ENCODE data around the gene DOCK2. TPM values are rescaled to one million over a fixed set of nuclear protein-coding genes. Genes with fewer than 3 reads are reported as not detected.

Gene DOCK2
- total and polyA plus RNA-seq, 2 donors (not counting 1 experiment from before 2014, with no cell fraction given), result 1.1 to 8.9 TPM

DNA sequence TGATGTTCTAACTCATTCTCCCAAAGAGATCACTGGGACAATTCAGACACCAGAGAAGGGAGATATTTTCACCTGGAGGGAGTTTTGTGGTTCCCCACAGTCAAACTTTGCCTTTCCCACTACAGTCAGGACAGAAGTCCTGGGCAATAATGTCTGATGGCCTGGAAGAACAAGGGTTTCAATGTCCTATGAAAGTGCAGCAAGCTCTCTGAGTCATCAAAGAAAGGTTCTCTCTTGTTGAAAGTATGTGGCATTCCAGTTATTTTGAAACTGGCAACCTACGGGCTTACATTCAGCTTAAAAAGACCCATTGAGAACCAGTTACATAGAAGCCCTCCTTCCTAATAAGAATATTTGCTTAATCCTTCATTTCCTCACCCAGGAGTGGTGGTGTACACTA, 239.3 kb downstream of the DOCK2 start:
- no peak for TF ChIP-seq EZH2 (IDR thresholded peaks at IDR 0.05; ENCODE audit: low read length, missing control alignments)
- TF ChIP-seq, protein P1, sequence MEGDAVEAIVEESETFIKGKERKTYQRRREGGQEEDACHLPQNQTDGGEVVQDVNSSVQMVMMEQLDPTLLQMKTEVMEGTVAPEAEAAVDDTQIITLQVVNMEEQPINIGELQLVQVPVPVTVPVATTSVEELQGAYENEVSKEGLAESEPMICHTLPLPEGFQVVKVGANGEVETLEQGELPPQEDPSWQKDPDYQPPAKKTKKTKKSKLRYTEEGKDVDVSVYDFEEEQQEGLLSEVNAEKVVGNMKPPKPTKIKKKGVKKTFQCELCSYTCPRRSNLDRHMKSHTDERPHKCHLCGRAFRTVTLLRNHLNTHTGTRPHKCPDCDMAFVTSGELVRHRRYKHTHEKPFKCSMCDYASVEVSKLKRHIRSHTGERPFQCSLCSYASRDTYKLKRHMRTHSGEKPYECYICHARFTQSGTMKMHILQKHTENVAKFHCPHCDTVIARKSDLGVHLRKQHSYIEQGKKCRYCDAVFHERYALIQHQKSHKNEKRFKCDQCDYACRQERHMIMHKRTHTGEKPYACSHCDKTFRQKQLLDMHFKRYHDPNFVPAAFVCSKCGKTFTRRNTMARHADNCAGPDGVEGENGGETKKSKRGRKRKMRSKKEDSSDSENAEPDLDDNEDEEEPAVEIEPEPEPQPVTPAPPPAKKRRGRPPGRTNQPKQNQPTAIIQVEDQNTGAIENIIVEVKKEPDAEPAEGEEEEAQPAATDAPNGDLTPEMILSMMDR (conservative IDR thresholded peaks at IDR 0.05 in 1 of 2, IDR thresholded peaks at IDR 0.05 in 1 of 2; ENCODE audit: low read depth in 1 of 2, low read length in 2 of 2), result no peak
- Histone ChIP-seq H3K36me3 (ENCODE audit: control insufficient read depth, insufficient read depth, low read length) (no peaks in the 10 kb centered on the region), H3K9ac (ENCODE audit: insufficient read depth, low read length) (no peak overlapping the region), H3K4me3 (replicated peaks in 1 of 4; ENCODE audit: control extremely low read depth in 1 of 4, insufficient read depth in 1 of 4, low read depth in 3 of 4, low read length in 4 of 4) (no peak overlapping the region), H3K4me1 (ENCODE audit: control insufficient read depth, extremely low read depth, insufficient read depth, low read length) (no peaks in the 10 kb centered on the region), H3K27ac (ENCODE audit: insufficient read depth, low read length) (no peak overlapping the region), H2AFZ (ENCODE audit: low read length) (no peak overlapping the region), H3K9me3 (ENCODE audit: control insufficient read depth, insufficient read depth, low read depth, low read length) (no peaks in the 10 kb centered on the region), H3K27me3 (ENCODE audit: control insufficient read depth, insufficient read depth, low read length) (no peaks in the 10 kb centered on the region), H3K4me2 (ENCODE audit: extremely low read depth, insufficient read depth, low read length) (no peak overlapping the region), H3K79me2 (ENCODE audit: control insufficient read depth, insufficient read depth, low read length) (no peaks in the 10 kb centered on the region), H4K20me1 (ENCODE audit: control insufficient read depth, extremely low read depth, insufficient read depth, low read length) (no peaks in the 10 kb centered on the region)
- peak; percentile 18 to 74 for DNase-seq (ENCODE audit: low read depth in 2 of 2)

DNA sequence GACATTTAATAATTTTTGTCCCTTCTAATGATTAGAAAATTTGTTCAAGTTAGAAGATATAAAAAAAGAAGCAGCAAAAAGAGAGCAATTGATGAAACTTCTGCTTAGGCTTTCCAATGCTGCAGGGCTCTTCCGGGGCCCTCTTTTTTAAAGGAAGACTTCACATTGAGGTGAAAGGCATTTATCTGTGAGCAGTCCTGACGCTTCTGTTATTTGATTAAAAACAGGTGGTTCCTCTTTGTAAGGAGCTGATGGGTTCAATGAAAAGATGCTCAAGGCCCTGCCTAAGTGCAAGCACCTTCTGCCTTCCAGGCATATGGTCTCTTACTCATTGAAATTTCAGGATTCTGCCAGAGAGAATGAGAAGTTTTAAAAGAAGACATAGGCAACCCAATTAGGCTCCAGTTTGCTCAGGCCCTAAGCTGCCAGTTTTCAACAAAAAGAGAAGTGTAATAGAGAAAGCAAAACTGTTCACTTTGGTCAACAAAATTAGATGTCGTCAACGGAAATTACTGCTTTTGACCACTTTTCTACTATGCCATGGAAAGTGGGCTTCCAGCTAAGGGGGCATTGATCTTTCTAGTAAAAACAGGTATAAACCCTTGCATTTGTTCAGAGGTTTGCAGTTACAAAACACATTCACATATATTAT, 243.1 kb downstream of the DOCK2 start:
- Histone ChIP-seq H3K27ac (ENCODE audit: insufficient read depth, low read length) (no peak overlapping the region), H3K36me3 (ENCODE audit: control insufficient read depth, insufficient read depth, low read length) (no peaks in the 10 kb centered on the region), H3K9me3 (ENCODE audit: control insufficient read depth, insufficient read depth, low read depth, low read length) (no peaks in the 10 kb centered on the region), H3K4me3 (replicated peaks in 1 of 4; ENCODE audit: control extremely low read depth in 1 of 4, insufficient read depth in 1 of 4, low read depth in 3 of 4, low read length in 4 of 4) (no peak overlapping the region), H3K9ac (ENCODE audit: insufficient read depth, low read length) (no peak overlapping the region), H3K79me2 (ENCODE audit: control insufficient read depth, insufficient read depth, low read length) (no peaks in the 10 kb centered on the region), H3K4me1 (ENCODE audit: control insufficient read depth, extremely low read depth, insufficient read depth, low read length) (no peaks in the 10 kb centered on the region), H3K4me2 (ENCODE audit: extremely low read depth, insufficient read depth, low read length) (no peak overlapping the region), H2AFZ (ENCODE audit: low read length) (no peak overlapping the region), H3K27me3 (ENCODE audit: control insufficient read depth, insufficient read depth, low read length) (no peaks in the 10 kb centered on the region), H4K20me1 (ENCODE audit: control insufficient read depth, extremely low read depth, insufficient read depth, low read length) (no peaks in the 10 kb centered on the region)
- no peak for TF ChIP-seq EZH2 (IDR thresholded peaks at IDR 0.05; ENCODE audit: low read length, missing control alignments)
- DNase-seq (ENCODE audit: low read depth in 2 of 2), result no peak

- TF ChIP-seq EZH2 (IDR thresholded peaks at IDR 0.05; ENCODE audit: low read length, missing control alignments), result no peak
- TF ChIP-seq, protein P1 (conservative IDR thresholded peaks at IDR 0.05 in 1 of 2, IDR thresholded peaks at IDR 0.05 in 1 of 2; ENCODE audit: low read depth in 1 of 2, low read length in 2 of 2), result no peak
- Histone ChIP-seq H3K9me3 (ENCODE audit: control insufficient read depth, insufficient read depth, low read depth, low read length) (no peaks in the 10 kb centered on the region), H3K27ac (ENCODE audit: insufficient read depth, low read length) (no peak overlapping the region), H3K4me3 (replicated peaks in 1 of 4; ENCODE audit: control extremely low read depth in 1 of 4, insufficient read depth in 1 of 4, low read depth in 3 of 4, low read length in 4 of 4) (no peak overlapping the region), H3K36me3 (ENCODE audit: control insufficient read depth, insufficient read depth, low read length) (no peaks in the 10 kb centered on the region), H4K20me1 (ENCODE audit: control insufficient read depth, extremely low read depth, insufficient read depth, low read length) (no peaks in the 10 kb centered on the region), H3K4me2 (ENCODE audit: extremely low read depth, insufficient read depth, low read length) (no peak overlapping the region), H3K79me2 (ENCODE audit: control insufficient read depth, insufficient read depth, low read length) (no peaks in the 10 kb centered on the region), H3K4me1 (ENCODE audit: control insufficient read depth, extremely low read depth, insufficient read depth, low read length) (no peaks in the 10 kb centered on the region), H3K27me3 (ENCODE audit: control insufficient read depth, insufficient read depth, low read length) (no peaks in the 10 kb centered on the region), H3K9ac (ENCODE audit: insufficient read depth, low read length) (no peak overlapping the region), H2AFZ (ENCODE audit: low read length) (no peak overlapping the region)
- peak in 1 of 2 donors; percentile 34 for DNase-seq (ENCODE audit: low read depth in 2 of 2)
Observed at GRCh38 chr5:169880785-169881184, 243.7 kb downstream of the DOCK2 start.

Data from fibroblast of lung (primary cell).